Transverse colon (tissue), 4 donors: ENCODE results near the gene PLA2G4B. TPM values are rescaled to one million over a fixed set of nuclear protein-coding genes. Genes with fewer than 3 reads are reported as not detected.

Experiments used
- DNase-seq: peaks from one replicate; pipeline ENCODE4 v3.0.0-alpha.2; 2019
- H3K27ac ChIP-seq, 4 donors: fragments of 200-600 bp; sonication (generic); 2 replicates each; pipeline ENCODE4 v1.5.1; 2016 to 2018; ENCODE audit warnings: inconsistent platforms in 4 of 4
- H3K27me3 ChIP-seq: fragments of 200-600 bp; sonication (generic); 2 replicates; pipeline ENCODE4 v1.5.1; 2017; ENCODE audit warnings: inconsistent platforms
- H3K36me3 ChIP-seq, 4 donors: fragments of 200-600 bp; sonication (generic); 2 replicates each; pipeline ENCODE4 v1.5.1; 2017 to 2019; ENCODE audit warnings: inconsistent platforms in 4 of 4
- H3K4me1 ChIP-seq, 4 donors: fragments of 200-600 bp; sonication (generic); 2 replicates each; pipeline ENCODE4 v1.5.1; 2017 to 2020; ENCODE audit warnings: inconsistent platforms in 4 of 4
- H3K4me3 ChIP-seq, 4 donors: fragments of 200-600 bp; sonication (generic); 1 replicate in 1 of 4; 2 replicates in 3 of 4; pipeline versions ENCODE4 v1.5.1 to v1.6.1; 2017 to 2019; ENCODE audit warnings: inconsistent platforms in 4 of 4
- H3K9me3 ChIP-seq, 2 donors: fragments of 200-600 bp; sonication (generic); 2 replicates each; pipeline ENCODE4 v1.5.1; 2017 to 2019; ENCODE audit warnings: inconsistent platforms in 2 of 2
- CTCF ChIP-seq, 5 experiments: fragments of 200-600 bp in 3 of 5; fragments of 450-650 bp in 2 of 5; sonication (generic) in 3 of 5; IDR thresholded peaks; 1 replicate in 2 of 5; 2 replicates in 3 of 5; pipeline ENCODE4 v1.5.1; 2016 to 2017; ENCODE audit warnings: antibody characterized with exemption in 5 of 5, inconsistent platforms in 3 of 5, mild to moderate bottlenecking in 2 of 5, moderate library complexity in 1 of 5
- EP300 ChIP-seq: sonication (generic); formaldehyde crosslinking; IDR thresholded peaks from one replicate; pipeline ENCODE4 v1.6.1; 2017; ENCODE audit warnings: antibody characterized with exemption, low read depth
- POLR2A ChIP-seq: fragments of 450-650 bp; IDR thresholded peaks from one replicate; pipeline ENCODE4 v1.6.1; 2016; ENCODE audit warnings: antibody characterized with exemption, mild to moderate bottlenecking, moderate library complexity
- POLR2AphosphoS5 ChIP-seq, 3 donors: sonication (generic); formaldehyde crosslinking; IDR thresholded peaks; one replicate each; pipeline ENCODE4 v1.6.1; 2016; ENCODE audit warnings: antibody characterized with exemption in 3 of 3
- WGBS, 2 donors: methylation state at CpG; one replicate each; pipeline ENCODE4 v1.1.5; 2018; ENCODE audit warnings: low coverage in 1 of 2; 5-methylcytosine and 5-hydroxymethylcytosine counted together
- in situ Hi-C, 4 donors: fragments of 200-750 bp; cut with MboI; loops; one replicate each; pipeline versions ENCODE4 v1.15.0 to v1.15.1; 2017; ENCODE audit warnings: low sequenced_read_pairs in 3 of 4, low pct_ligation_motif_present in 1 of 4, low pct_unique_long_range_greater_than_20kb in 1 of 4
- intact Hi-C: fragments of 100-400 bp; cut with DNase I; formaldehyde crosslinking; loops from one replicate; pipeline ENCODE4 v1.15.1; 2023; ENCODE audit warnings: low total_unique reads
- total RNA-seq, 4 donors: library from RNA; depleted of rRNA; stranded (reverse); fragments of >200 nt; gene quantifications; one replicate each; pipeline ENCODE4 v1.1.0, GENCODE V29; 2016

Gene PLA2G4B
- total RNA-seq, 4 donors from 2014 or later, result 1.6 to 5.2 (median 3.5) TPM; not detected in 1

- no peak overlapping the region for H3K4me3 ChIP-seq
- peaks cover 8 to 17% (median 10%) of the 10 kb centered on the region in 4 donors for H3K4me1 ChIP-seq
- 98% methylated on average over 10 of the region's 10 CpGs; no CpG with 5 or more reads in 1 of the 2 donors for WGBS, 2 donors
- H3K36me3 ChIP-seq, result no peaks in the 10 kb centered on the region
- in situ Hi-C loops, result no loop called here
- TF ChIP-seq CTCF (IDR thresholded peaks at IDR 0.05), result no peak
- no peak for TF ChIP-seq EP300
- TF ChIP-seq POLR2AphosphoS5 (IDR thresholded peaks at IDR 0.05), result no peak
- no peak for TF ChIP-seq POLR2A
- no peak for DNase-seq
- intact Hi-C loops, result no loop called here
- H3K27me3 ChIP-seq, result no peaks in the 10 kb centered on the region
- H3K9me3 ChIP-seq, result no peaks in the 10 kb centered on the region
- no peak overlapping the region for H3K27ac ChIP-seq
Observed at GRCh38 chr15:41832208-41832607, 6.4 kb upstream of the PLA2G4B start.

GRCh38 chr15:41832875-41833274 is 5.8 kb upstream of the PLA2G4B start:
- peak; percentile 26 for DNase-seq
- Histone ChIP-seq H3K4me3 (no peak overlapping the region), H3K9me3 (no peaks in the 10 kb centered on the region), H3K4me1 (peaks cover 4 to 12% (median 6%) of the 10 kb centered on the region in 4 donors), H3K36me3 (no peaks in the 10 kb centered on the region), H3K27me3 (no peaks in the 10 kb centered on the region), H3K27ac (no peak overlapping the region)
- TF ChIP-seq POLR2A, result no peak
- no peak for TF ChIP-seq POLR2AphosphoS5 (IDR thresholded peaks at IDR 0.05)
- no peak for TF ChIP-seq CTCF (IDR thresholded peaks at IDR 0.05)
- no peak for TF ChIP-seq EP300
- intact Hi-C loops, result no loop called here
- in situ Hi-C loops, result no loop called here
- 51% methylated on average over 3 of the region's 3 CpGs; no CpG with 5 or more reads in 1 of the 2 donors for WGBS, 2 donors

GRCh38 chr15:41834096-41834495 is 4.6 kb upstream of the PLA2G4B start:
- intact Hi-C loops (no loop called here), in situ Hi-C loops (no loop called here)
- H3K4me3 ChIP-seq, result no peak overlapping the region
- 80% methylated on average over 3 of the region's 3 CpGs; no CpG with 5 or more reads in 1 of the 2 donors for WGBS, 2 donors
- H3K9me3 ChIP-seq, result no peaks in the 10 kb centered on the region
- no peak for DNase-seq
- TF ChIP-seq POLR2AphosphoS5 (IDR thresholded peaks at IDR 0.05), result no peak
- no peaks in the 10 kb centered on the region for H3K27me3 ChIP-seq
- no peaks in the 10 kb centered on the region for H3K36me3 ChIP-seq
- no peak overlapping the region for H3K27ac ChIP-seq
- H3K4me1 ChIP-seq, result peaks cover 0 to 10% (median 6%) of the 10 kb centered on the region in 4 donors

GRCh38 chr15:41836073-41836472 is 2.6 kb upstream of the PLA2G4B start:
- WGBS, 2 donors, result 73% methylated on average over 6 of the region's 6 CpGs; no CpG with 5 or more reads in 1 of the 2 donors
- in situ Hi-C loops (no loop called here), intact Hi-C loops (no loop called here)
- H3K27me3 ChIP-seq, result no peaks in the 10 kb centered on the region
- peaks cover 0 to 9% (median 5%) of the 10 kb centered on the region in 4 donors for H3K4me1 ChIP-seq
- DNase-seq, result no peak
- TF ChIP-seq EP300 (no peak), POLR2A (no peak), CTCF (IDR thresholded peaks at IDR 0.05) (no peak), POLR2AphosphoS5 (IDR thresholded peaks at IDR 0.05) (no peak)
- no peak overlapping the region for H3K4me3 ChIP-seq
- no peaks in the 10 kb centered on the region for H3K9me3 ChIP-seq
- H3K36me3 ChIP-seq, result no peaks in the 10 kb centered on the region
- H3K27ac ChIP-seq, result no peak overlapping the region
